ENCODE measurements around the gene USP24.

GRCh38 chr1:55214212-55214933 lies 791 bp downstream of the USP24 start:
- TF ChIP-seq POLR2A (IDR thresholded peaks at IDR 0.05) (no peak), CTCF (IDR thresholded peaks at IDR 0.05) (no peak), EP300 (IDR thresholded peaks at IDR 0.05) (no peak)
